ENCODE data around the gene EXOSC2. TPM values are rescaled to one million over a fixed set of nuclear protein-coding genes. Genes with fewer than 3 reads are reported as not detected.

EXOSC2 gene
- total and polyA plus RNA-seq, 2 of the 4 experiments (the other 2 are of a cell fraction) = 27.0 to 48.6 TPM

DNA sequence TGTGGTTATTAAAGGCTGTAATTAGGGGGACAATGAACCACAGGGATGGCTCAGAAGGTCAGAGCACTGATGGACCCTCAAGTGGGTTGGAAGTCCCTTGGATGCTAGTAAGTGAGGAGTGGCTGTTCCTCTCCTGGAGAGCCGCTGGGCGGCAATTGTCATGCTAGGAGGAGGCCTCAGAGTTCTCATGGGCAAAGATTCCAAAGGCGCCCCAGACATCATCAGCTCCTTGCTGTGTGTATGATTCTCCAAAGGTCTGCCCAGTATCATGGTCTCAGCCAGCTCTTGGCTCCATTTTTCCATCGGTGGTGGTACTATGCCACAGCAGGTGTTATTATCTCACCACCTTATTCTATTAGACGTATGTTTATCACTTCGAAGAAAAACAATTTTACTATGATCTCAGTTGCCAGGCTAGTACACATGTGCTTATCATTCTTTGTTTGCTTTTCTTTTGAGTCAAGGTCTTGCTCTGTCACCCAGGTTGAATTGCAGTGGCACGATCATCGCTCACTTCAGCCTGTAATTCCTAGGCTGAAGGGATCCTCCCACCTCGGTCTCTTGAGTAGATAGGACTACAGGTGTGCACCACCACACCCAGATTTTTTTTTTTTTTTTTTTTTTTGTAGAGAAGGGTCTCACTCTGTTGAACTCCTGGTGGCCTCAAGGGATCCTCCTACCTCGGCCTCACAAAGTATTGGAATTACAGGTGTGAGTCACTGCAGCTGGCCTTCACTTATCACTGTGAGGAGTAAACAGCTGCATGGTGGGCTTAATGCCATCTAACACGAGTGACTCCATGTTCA lies 46.8 kb downstream of the EXOSC2 start (continued):
- TF ChIP-seq, protein P1, sequence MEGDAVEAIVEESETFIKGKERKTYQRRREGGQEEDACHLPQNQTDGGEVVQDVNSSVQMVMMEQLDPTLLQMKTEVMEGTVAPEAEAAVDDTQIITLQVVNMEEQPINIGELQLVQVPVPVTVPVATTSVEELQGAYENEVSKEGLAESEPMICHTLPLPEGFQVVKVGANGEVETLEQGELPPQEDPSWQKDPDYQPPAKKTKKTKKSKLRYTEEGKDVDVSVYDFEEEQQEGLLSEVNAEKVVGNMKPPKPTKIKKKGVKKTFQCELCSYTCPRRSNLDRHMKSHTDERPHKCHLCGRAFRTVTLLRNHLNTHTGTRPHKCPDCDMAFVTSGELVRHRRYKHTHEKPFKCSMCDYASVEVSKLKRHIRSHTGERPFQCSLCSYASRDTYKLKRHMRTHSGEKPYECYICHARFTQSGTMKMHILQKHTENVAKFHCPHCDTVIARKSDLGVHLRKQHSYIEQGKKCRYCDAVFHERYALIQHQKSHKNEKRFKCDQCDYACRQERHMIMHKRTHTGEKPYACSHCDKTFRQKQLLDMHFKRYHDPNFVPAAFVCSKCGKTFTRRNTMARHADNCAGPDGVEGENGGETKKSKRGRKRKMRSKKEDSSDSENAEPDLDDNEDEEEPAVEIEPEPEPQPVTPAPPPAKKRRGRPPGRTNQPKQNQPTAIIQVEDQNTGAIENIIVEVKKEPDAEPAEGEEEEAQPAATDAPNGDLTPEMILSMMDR (conservative IDR thresholded peaks at IDR 0.05; ENCODE audit: low read depth, low read length) = no peak

DNA sequence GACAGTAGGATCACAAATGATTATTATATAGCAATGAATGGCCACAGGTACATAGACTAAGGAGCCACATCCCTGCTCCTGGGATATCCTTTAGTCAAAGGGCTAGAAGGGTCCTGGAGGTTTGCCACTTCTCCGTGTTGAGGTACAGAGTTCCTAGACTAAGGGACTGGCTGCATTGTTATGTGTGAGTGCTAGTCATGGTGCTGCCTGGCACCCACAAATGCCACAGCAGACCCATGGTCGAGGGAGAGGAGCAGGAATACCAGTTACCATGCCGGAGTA lies 47.4 kb downstream of the EXOSC2 start:
- ChIA-PET POLR2A (ENCODE audit: unreplicated experiment) (no interaction called here), CTCF (no interaction called here)
- H4K20me1 ChIP-seq (ENCODE audit: insufficient read depth, low read length) = peaks cover 11% of the 10 kb centered on the region
- no peaks in the 10 kb centered on the region for H3K9me3 ChIP-seq (ENCODE audit: control insufficient read depth, insufficient read depth, low read length)
- no peak overlapping the region for H3K23ac ChIP-seq (ENCODE audit: low read depth, low read length)
- intact Hi-C loops (cut with micrococcal nuclease) = no loop called here
- no peak overlapping the region for H2BK120ac ChIP-seq (ENCODE audit: low read depth, low read length)
- H3K18ac ChIP-seq (ENCODE audit: low read depth, low read length) = no peak overlapping the region
- H3K4me2 ChIP-seq (ENCODE audit: low read depth, low read length) = no peak overlapping the region
- H4K5ac ChIP-seq (ENCODE audit: low read depth, low read length) = no peak overlapping the region
- H4K91ac ChIP-seq (ENCODE audit: insufficient read depth, low read depth, low read length) = no peak overlapping the region
- no peak for ATAC-seq (ENCODE audit: low read depth)
- H2BK15ac ChIP-seq (ENCODE audit: low read depth, low read length) = no peak overlapping the region
- no peak overlapping the region; the same call in 1 of the 2 replicates for H2BK20ac ChIP-seq (ENCODE audit: low read depth, low read length)
- H2AK5ac ChIP-seq (ENCODE audit: low read depth, low read length) = peak overlapping the region; percentile 84
- dilution Hi-C loops (cut with HindIII; ENCODE audit: low sequenced_read_pairs, unreplicated experiment) = no loop called here
- no peak overlapping the region for H3K27ac ChIP-seq (ENCODE audit: insufficient read depth, low read length)
- H3K27me3 ChIP-seq (ENCODE audit: control insufficient read depth, insufficient read depth, low read length) = no peaks in the 10 kb centered on the region
- H3K9ac ChIP-seq (ENCODE audit: low read depth, low read length) = no peak overlapping the region
- no peak overlapping the region for H2AK9ac ChIP-seq (replicated peaks; ENCODE audit: low read depth, low read length, poor library complexity)
- no peak overlapping the region for H3K14ac ChIP-seq (replicated peaks; ENCODE audit: low read depth, low read length)
- no peak overlapping the region for H3K4ac ChIP-seq (ENCODE audit: low read depth, low read length)
- no peak for DNase-seq
- BruUV-seq (replicated peaks) = no TSS peak
- no peak overlapping the region for H2AFZ ChIP-seq (replicated peaks; ENCODE audit: low read length, poor library complexity)
- peaks cover 7% of the 10 kb centered on the region for H3K4me1 ChIP-seq (ENCODE audit: control insufficient read depth, insufficient read depth, low read length)
- H3K4me3 ChIP-seq (ENCODE audit: insufficient read depth, low read depth, low read length) = no peak overlapping the region
- H3K9me1 ChIP-seq (ENCODE audit: insufficient read depth, low read length) = peaks cover 16% of the 10 kb centered on the region; the same call in 1 of the 2 replicates
- no peak overlapping the region for H2BK5ac ChIP-seq (ENCODE audit: low read depth, low read length, poor library complexity, severe bottlenecking)
- peaks cover 42 to 76% of the 10 kb centered on the region in 2 experiments for H3K79me1 ChIP-seq (ENCODE audit: low read depth in 1 of 2, low read length in 2 of 2)
- H3K56ac ChIP-seq (ENCODE audit: extremely low read depth, insufficient read depth, low read length) = no peak overlapping the region
- H3K36me3 ChIP-seq (ENCODE audit: control insufficient read depth, insufficient read depth, low read length) = peaks cover 2% of the 10 kb centered on the region; the same call in 1 of the 2 replicates
- 100% methylated on average over 1 of the region's 3 CpGs; no CpG with 5 or more reads in 1 of the 2 experiments for WGBS, 2 experiments (ENCODE audit: extremely low coverage in 2 of 2, insufficient read length in 1 of 2)
- H4K8ac ChIP-seq (ENCODE audit: low read depth in 2 of 2, low read length in 2 of 2) = no peak overlapping the region
- in situ Hi-C loops (cut with MboI; ENCODE audit: low sequenced_read_pairs) = no loop called here
- TF ChIP-seq CHD1 (IDR thresholded peaks at IDR 0.05; ENCODE audit: low read depth, low read length) (no peak), MAFK (IDR thresholded peaks at IDR 0.05; ENCODE audit: low read depth, low read length) (no peak), RAD21 (IDR thresholded peaks at IDR 0.05; ENCODE audit: low read length) (no peak), NFE2L2 (IDR thresholded peaks at IDR 0.05; ENCODE audit: low read depth, low read length) (no peak), SMC3 (IDR thresholded peaks at IDR 0.05; ENCODE audit: low read depth, low read length) (no peak), BHLHE40 (IDR thresholded peaks at IDR 0.05; ENCODE audit: low read depth, low read length) (no peak), RCOR1 (IDR thresholded peaks at IDR 0.05; ENCODE audit: insufficient replicate concordance, low read length) (no peak), RFX5 (IDR thresholded peaks at IDR 0.05; ENCODE audit: low read depth, low read length) (no peak), MXI1 (IDR thresholded peaks at IDR 0.05; ENCODE audit: borderline replicate concordance, low read depth, low read length) (no peak), MAZ (IDR thresholded peaks at IDR 0.05; ENCODE audit: borderline replicate concordance, low read depth, low read length) (no peak), FOS (IDR thresholded peaks at IDR 0.05; ENCODE audit: low read depth, low read length) (no peak), CEBPB (IDR thresholded peaks at IDR 0.05; ENCODE audit: low read depth, low read length) (no peak)
- TF ChIP-seq, protein P2, sequence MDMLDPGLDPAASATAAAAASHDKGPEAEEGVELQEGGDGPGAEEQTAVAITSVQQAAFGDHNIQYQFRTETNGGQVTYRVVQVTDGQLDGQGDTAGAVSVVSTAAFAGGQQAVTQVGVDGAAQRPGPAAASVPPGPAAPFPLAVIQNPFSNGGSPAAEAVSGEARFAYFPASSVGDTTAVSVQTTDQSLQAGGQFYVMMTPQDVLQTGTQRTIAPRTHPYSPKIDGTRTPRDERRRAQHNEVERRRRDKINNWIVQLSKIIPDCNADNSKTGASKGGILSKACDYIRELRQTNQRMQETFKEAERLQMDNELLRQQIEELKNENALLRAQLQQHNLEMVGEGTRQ (IDR thresholded peaks at IDR 0.05; ENCODE audit: low read depth, low read length) = no peak
